ENCODE measurements around the gene PIAS2. TPM values are rescaled to one million over a fixed set of nuclear protein-coding genes. Genes with fewer than 3 reads are reported as not detected.

Gene PIAS2
- total and polyA plus RNA-seq, 3 donors from 2014 or later = 74.6 to 318 (median 96.7) TPM

DNA sequence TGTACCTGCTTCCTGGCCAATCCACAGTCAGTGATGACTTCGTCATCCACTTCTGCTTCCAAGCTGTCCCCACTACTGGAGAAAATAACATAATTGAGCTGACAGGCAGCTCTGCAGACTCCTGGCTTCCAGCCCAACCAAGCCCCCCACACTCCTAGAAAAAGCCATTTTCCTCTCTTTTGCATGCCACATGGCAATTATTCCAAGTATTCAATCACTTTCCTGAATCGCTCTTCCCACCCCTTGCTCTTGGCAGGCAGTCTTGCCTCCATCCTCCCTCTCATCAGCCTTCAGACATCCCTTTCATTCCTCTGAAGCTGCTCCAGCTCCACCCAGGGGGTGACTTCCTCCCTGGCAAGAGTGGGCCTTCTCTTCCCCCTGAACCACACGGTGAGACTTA is 146.2 kb downstream of the PIAS2 start:
- no peaks in the 10 kb centered on the region for H3K36me3 ChIP-seq (ENCODE audit: low read depth, missing control alignments)
- H3K27me3 ChIP-seq = no peaks in the 10 kb centered on the region
- no peaks in the 10 kb centered on the region for H3K4me1 ChIP-seq
- H3K27ac ChIP-seq = no peak overlapping the region
- H3K4me3 ChIP-seq = no peak overlapping the region
- TF ChIP-seq, protein P1, sequence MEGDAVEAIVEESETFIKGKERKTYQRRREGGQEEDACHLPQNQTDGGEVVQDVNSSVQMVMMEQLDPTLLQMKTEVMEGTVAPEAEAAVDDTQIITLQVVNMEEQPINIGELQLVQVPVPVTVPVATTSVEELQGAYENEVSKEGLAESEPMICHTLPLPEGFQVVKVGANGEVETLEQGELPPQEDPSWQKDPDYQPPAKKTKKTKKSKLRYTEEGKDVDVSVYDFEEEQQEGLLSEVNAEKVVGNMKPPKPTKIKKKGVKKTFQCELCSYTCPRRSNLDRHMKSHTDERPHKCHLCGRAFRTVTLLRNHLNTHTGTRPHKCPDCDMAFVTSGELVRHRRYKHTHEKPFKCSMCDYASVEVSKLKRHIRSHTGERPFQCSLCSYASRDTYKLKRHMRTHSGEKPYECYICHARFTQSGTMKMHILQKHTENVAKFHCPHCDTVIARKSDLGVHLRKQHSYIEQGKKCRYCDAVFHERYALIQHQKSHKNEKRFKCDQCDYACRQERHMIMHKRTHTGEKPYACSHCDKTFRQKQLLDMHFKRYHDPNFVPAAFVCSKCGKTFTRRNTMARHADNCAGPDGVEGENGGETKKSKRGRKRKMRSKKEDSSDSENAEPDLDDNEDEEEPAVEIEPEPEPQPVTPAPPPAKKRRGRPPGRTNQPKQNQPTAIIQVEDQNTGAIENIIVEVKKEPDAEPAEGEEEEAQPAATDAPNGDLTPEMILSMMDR (IDR thresholded peaks at IDR 0.05) = no peak
- no peak for TF ChIP-seq POLR2A (IDR thresholded peaks at IDR 0.05)
- no peaks in the 10 kb centered on the region for H3K9me3 ChIP-seq
- no peak for DNase-seq
- intact Hi-C loops (cut with DNase I; ENCODE audit: low total_unique reads) = no loop called here
- 43 to 50% methylated on average over 3 of the region's 3 CpGs for WGBS, 2 donors

DNA sequence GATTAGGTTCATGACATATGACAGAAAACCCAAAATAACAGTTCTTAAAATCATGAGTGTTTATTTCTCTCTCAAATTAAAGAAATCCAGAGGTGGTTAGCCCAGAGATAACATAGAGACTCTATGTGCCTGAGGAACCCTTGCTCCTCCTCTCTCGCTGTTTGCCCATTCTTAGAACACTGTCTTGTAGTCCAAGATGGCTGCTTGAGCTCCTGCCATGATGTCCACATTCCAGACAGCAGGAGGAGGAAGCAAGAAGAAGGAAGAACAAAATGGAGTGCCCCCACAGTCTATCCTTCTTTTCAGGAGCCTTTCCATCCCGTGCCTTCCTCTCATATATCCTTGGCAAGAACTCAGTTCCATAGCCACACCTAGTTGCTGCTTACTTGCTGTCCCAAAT is 146.6 kb downstream of the PIAS2 start:
- WGBS, 2 donors = 65 to 79% methylated on average over 2 of the region's 2 CpGs
- intact Hi-C loops (cut with DNase I; ENCODE audit: low total_unique reads) = no loop called here
- no peak overlapping the region for H3K27ac ChIP-seq
- no peaks in the 10 kb centered on the region for H3K4me1 ChIP-seq
- no peaks in the 10 kb centered on the region for H3K36me3 ChIP-seq (ENCODE audit: low read depth, missing control alignments)
- no peak for DNase-seq
- H3K9me3 ChIP-seq = no peaks in the 10 kb centered on the region
- TF ChIP-seq, protein P1 (IDR thresholded peaks at IDR 0.05) = no peak
- no peak for TF ChIP-seq POLR2A (IDR thresholded peaks at IDR 0.05)
- H3K27me3 ChIP-seq = no peaks in the 10 kb centered on the region
- H3K4me3 ChIP-seq = no peak overlapping the region

DNA sequence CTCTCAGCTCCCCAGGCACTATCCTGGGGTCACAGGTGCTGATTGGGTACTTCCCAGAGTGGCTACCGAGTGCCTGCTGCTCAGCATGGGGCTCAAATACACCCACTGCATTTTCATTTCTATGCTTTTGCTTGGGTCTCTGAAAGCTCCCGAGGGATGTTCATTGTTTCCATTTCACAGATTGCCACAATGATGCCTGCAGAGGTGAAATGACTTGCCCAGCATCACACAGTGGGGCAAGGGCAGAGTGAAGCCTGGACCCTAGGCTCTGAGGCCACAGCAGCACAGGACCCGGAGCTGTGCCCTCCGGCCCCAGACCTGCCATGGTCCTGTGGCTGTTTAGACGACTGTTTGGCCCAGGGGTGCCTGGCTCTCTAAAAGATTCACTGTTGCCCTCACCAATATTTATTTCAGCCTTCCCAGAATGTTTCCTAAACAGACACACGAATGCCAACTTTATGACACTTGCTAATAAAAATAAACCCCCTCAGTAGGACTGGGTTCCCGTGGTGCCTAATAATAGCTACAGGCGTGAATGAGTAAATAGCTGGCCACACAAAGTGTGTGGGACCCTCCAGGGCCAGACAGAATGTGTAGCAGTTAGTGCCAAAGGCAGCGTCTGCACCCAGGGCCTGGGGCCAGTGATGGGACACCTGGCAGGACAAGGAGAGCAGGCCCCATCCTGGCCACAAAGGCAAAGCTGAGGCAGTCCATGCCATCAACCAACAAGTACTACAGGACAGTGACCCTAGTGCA is 149.0 kb downstream of the PIAS2 start:
- Histone ChIP-seq H3K4me3 (no peak overlapping the region), H3K9me3 (no peaks in the 10 kb centered on the region), H3K27me3 (no peaks in the 10 kb centered on the region), H3K4me1 (no peaks in the 10 kb centered on the region), H3K36me3 (ENCODE audit: low read depth, missing control alignments) (no peaks in the 10 kb centered on the region), H3K27ac (no peak overlapping the region)
- TF ChIP-seq, protein P1 (IDR thresholded peaks at IDR 0.05) = no peak
- TF ChIP-seq POLR2A (IDR thresholded peaks at IDR 0.05) = no peak
- no peak for DNase-seq
- WGBS, 2 donors = 78 to 87% methylated on average over 8 to 9 of the region's 9 CpGs
- intact Hi-C loops (cut with DNase I; ENCODE audit: low total_unique reads) = no loop called here

DNA sequence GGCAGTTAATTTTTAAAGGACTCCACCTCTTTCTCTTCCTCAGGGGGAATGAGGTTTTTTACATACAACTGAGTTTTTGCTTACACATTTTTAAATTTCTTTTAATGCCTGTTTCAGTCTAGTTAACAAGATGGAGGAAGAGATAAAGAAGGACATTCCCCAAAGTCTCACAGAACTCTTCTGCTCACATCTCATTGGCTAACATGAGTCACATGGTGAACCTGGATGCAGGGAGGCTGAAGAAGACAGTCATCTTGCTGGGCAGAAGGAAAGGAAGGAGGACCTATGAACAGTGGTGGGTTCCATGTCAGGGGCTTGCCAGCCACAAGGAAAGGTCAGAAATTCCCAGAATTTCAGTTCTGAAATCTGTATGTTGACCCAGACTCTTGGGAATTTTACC is 150.1 kb downstream of the PIAS2 start:
- no peak overlapping the region for H3K27ac ChIP-seq
- TF ChIP-seq POLR2A (IDR thresholded peaks at IDR 0.05) = no peak
- TF ChIP-seq, protein P1 (IDR thresholded peaks at IDR 0.05) = no peak
- no peak overlapping the region for H3K4me3 ChIP-seq
- no peaks in the 10 kb centered on the region for H3K36me3 ChIP-seq (ENCODE audit: low read depth, missing control alignments)
- H3K27me3 ChIP-seq = no peaks in the 10 kb centered on the region
- H3K4me1 ChIP-seq = no peaks in the 10 kb centered on the region
- no peaks in the 10 kb centered on the region for H3K9me3 ChIP-seq
- no peak for DNase-seq
- intact Hi-C loops (cut with DNase I; ENCODE audit: low total_unique reads) = no loop called here

DNA sequence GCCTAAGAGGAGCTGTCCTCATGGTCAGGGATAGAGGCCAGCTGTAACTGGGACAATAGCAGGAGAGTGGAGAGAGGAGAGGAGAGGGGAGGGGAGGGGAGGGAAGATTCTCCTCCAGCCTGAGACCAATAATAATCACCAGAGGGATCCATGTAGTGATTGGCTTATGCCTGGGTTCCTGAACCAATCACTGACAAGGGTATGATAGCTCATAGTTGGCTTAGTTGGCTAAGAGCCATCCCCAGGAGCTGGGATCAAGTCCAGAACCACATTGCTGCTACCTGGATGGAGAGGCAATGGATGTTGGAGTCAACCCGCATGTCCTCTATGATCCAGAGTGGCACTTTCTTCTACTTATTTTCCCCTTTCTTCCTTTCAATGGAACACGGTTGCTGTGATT is 152.7 kb downstream of the PIAS2 start:
- H3K9me3 ChIP-seq = no peaks in the 10 kb centered on the region
- DNase-seq = no peak
- H3K4me1 ChIP-seq = no peaks in the 10 kb centered on the region
- 96 to 100% methylated on average over 2 of the region's 2 CpGs for WGBS, 2 donors
- no peak overlapping the region for H3K27ac ChIP-seq
- no peak overlapping the region for H3K4me3 ChIP-seq
- no peaks in the 10 kb centered on the region for H3K27me3 ChIP-seq
- intact Hi-C loops (cut with DNase I; ENCODE audit: low total_unique reads) = no loop called here
- H3K36me3 ChIP-seq (ENCODE audit: low read depth, missing control alignments) = no peaks in the 10 kb centered on the region
- no peak for TF ChIP-seq POLR2A (IDR thresholded peaks at IDR 0.05)
- TF ChIP-seq, protein P1 (IDR thresholded peaks at IDR 0.05) = no peak
